HepG2 (cell line): Measurements from ENCODE around the gene TMEM114. TPM values are rescaled to one million over a fixed set of nuclear protein-coding genes. Genes with fewer than 3 reads are reported as not detected.

Source experiments
- ARHGAP35 ChIP-seq: sonication (generic); formaldehyde crosslinking; IDR thresholded peaks from 2 replicates; pipeline ENCODE4 v1.9.0; 2022; ENCODE audit warnings: mild to moderate bottlenecking, inconsistent platforms, moderate library complexity, missing genetic modification reagents, borderline replicate concordance
- CBX1 ChIP-seq: IDR thresholded peaks from one replicate; pipeline ENCODE4 v1.6.1; 2016; ENCODE audit warnings: antibody characterized with exemption, low read depth
- CHCHD3 ChIP-seq: sonication (generic); formaldehyde crosslinking; IDR thresholded peaks from 2 replicates; pipeline ENCODE4 v1.8.0; 2022; ENCODE audit warnings: mild to moderate bottlenecking, missing genetic modification reagents, moderate library complexity
- KDM5A ChIP-seq: fragments of 200-600 bp; sonication (generic); IDR thresholded peaks from 2 replicates; pipeline ENCODE4 v1.7.0; 2018; ENCODE audit warnings: antibody characterized with exemption, mild to moderate bottlenecking, low read length, borderline replicate concordance
- POGZ ChIP-seq: sonication (generic); formaldehyde crosslinking; IDR thresholded peaks from 2 replicates; pipeline ENCODE4 v1.4.0; 2020; ENCODE audit warnings: mild to moderate bottlenecking, missing genetic modification reagents
- RAD21 ChIP-seq: fragments of 450-650 bp; formaldehyde crosslinking; IDR thresholded peaks from 2 replicates; pipeline ENCODE4 v1.5.0; 2020; ENCODE audit warnings: mild to moderate bottlenecking
- REPIN1 ChIP-seq: sonication (generic); formaldehyde crosslinking; IDR thresholded peaks from 2 replicates; pipeline ENCODE4 v1.8.0; 2022; ENCODE audit warnings: missing genetic modification reagents, low read depth, mild to moderate bottlenecking, borderline replicate concordance
- SPEN ChIP-seq: sonication (generic); formaldehyde crosslinking; IDR thresholded peaks from 2 replicates; pipeline ENCODE4 v1.5.1; 2020; ENCODE audit warnings: low read depth, mild to moderate bottlenecking, missing genetic modification reagents
- STAG1 ChIP-seq: sonication (generic); formaldehyde crosslinking; IDR thresholded peaks from 2 replicates; pipeline ENCODE4 v1.4.0; 2020; ENCODE audit warnings: missing genetic modification reagents
- WIZ ChIP-seq: sonication (generic); formaldehyde crosslinking; IDR thresholded peaks from 2 replicates; pipeline ENCODE4 v1.5.1; 2020; ENCODE audit warnings: mild to moderate bottlenecking, missing genetic modification reagents
- ZC3H13 ChIP-seq: sonication (generic); formaldehyde crosslinking; IDR thresholded peaks from 2 replicates; pipeline ENCODE4 v1.8.1; 2023; ENCODE audit warnings: mild to moderate bottlenecking, missing genetic modification reagents, moderate library complexity
- ZNF205 ChIP-seq: IDR thresholded peaks from 2 replicates; pipeline ENCODE4 v1.6.1; 2018; ENCODE audit warnings: missing biosample characterization, missing genetic modification reagents
- ZNF326 ChIP-seq: sonication (generic); formaldehyde crosslinking; IDR thresholded peaks from 2 replicates; pipeline ENCODE4 v1.4.0; 2020; ENCODE audit warnings: missing genetic modification reagents, borderline replicate concordance
- ZNF530 ChIP-seq: sonication (generic); formaldehyde crosslinking; IDR thresholded peaks from 2 replicates; pipeline ENCODE4 v1.5.0; 2020; ENCODE audit warnings: low read depth, mild to moderate bottlenecking, missing genetic modification reagents
- ZNF761 ChIP-seq: sonication (generic); formaldehyde crosslinking; conservative IDR thresholded peaks from 2 replicates; pipeline ENCODE4 v1.4.0; 2020; ENCODE audit warnings: mild to moderate bottlenecking, missing genetic modification reagents
- ZNF879 ChIP-seq: sonication (generic); formaldehyde crosslinking; IDR thresholded peaks from 2 replicates; pipeline ENCODE4 v1.8.1; 2023; ENCODE audit warnings: missing genetic modification reagents
- polyA plus RNA-seq, 8 experiments: library from polyadenylated mRNA; depleted of rRNA in 3 of 8; stranded (reverse) in 7 of 8; unstranded in 1 of 8; fragments of >200 nt; fragmentation: Illumina TruSeq in 4 of 8; extraction: Trizol in 4 of 8; gene quantifications; 2 replicates each; pipeline versions ENCODE4 v1.2.1 to v1.2.3, GENCODE V29; 2011 to 2016; ENCODE audit warnings: low read depth in 4 of 8, missing spikeins in 1 of 8, mixed read lengths in 1 of 8; ENCODE audit not compliant: insufficient read depth in 1 of 8
- total RNA-seq, 5 experiments: library from RNA; depleted of rRNA; stranded (reverse); fragments of >200 nt; fragmentation: Illumina TruSeq; extraction: Trizol; gene quantifications; 2 replicates each; pipeline ENCODE4 v1.2.3, GENCODE V29; 2016; ENCODE audit warnings: low read depth in 1 of 5
- TF ChIP-seq, protein P1 (sequence below): sonication (generic); formaldehyde crosslinking; IDR thresholded peaks from 2 replicates; pipeline ENCODE4 v1.4.0; 2020; ENCODE audit warnings: missing genetic modification reagents, borderline replicate concordance
- TF ChIP-seq, protein P2 (sequence below): sonication (generic); formaldehyde crosslinking; IDR thresholded peaks from 2 replicates; pipeline ENCODE4 v1.4.0; 2020; ENCODE audit warnings: missing genetic modification reagents
- TF ChIP-seq, protein P3 (sequence below): sonication (generic); formaldehyde crosslinking; IDR thresholded peaks from 2 replicates; pipeline ENCODE4 v1.9.0; 2022; ENCODE audit warnings: missing genetic modification reagents, mild to moderate bottlenecking, borderline replicate concordance
- TF ChIP-seq, protein P4 (sequence below): sonication (generic); formaldehyde crosslinking; IDR thresholded peaks from 2 replicates; pipeline ENCODE4 v1.8.0; 2022; ENCODE audit warnings: mild to moderate bottlenecking, missing genetic modification reagents, moderate library complexity

Gene TMEM114
- total and polyA plus RNA-seq, 2 of the 13 experiments (the other 11 are each of a cell fraction or from before 2014, with no cell fraction given) = not detected

DNA sequence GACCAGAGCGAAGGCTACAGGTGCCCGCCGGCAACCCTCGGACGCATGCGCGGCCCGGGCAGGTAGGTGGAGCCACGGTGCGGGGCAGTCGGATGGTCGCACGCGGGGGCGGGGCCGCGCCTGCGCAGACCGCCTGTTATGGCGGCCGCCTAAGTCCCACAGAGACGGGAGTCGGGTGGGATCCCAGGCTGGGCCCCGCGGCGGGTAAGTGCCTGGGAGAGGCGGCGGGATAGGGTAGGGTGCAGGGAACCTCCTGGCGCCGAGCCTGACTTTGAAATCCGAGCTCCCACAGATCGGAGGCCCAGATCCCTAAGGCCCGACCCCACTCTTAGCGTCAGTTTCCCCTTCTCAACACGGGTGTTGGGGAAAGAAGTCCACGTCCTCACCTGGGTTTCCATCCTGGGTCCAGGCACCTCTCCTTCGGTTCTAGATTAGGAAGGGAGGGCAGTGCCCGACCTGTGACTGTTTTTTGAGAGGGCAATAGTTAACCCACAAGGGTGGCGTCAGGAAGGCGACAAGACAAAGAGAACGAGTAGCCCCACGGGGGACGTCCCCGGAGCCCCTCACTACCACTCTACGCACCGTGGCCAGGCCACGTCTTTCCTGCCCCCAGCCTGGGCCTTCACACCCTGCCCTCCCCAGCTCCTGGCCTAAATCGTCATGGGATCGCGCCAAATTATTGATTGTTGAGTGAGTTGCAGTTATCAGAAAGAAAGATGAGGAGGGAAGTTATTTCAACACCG lies 31.4 kb upstream of the TMEM114 start, which contains the start of gene METTL22 (continued):
- TF ChIP-seq, protein P1, sequence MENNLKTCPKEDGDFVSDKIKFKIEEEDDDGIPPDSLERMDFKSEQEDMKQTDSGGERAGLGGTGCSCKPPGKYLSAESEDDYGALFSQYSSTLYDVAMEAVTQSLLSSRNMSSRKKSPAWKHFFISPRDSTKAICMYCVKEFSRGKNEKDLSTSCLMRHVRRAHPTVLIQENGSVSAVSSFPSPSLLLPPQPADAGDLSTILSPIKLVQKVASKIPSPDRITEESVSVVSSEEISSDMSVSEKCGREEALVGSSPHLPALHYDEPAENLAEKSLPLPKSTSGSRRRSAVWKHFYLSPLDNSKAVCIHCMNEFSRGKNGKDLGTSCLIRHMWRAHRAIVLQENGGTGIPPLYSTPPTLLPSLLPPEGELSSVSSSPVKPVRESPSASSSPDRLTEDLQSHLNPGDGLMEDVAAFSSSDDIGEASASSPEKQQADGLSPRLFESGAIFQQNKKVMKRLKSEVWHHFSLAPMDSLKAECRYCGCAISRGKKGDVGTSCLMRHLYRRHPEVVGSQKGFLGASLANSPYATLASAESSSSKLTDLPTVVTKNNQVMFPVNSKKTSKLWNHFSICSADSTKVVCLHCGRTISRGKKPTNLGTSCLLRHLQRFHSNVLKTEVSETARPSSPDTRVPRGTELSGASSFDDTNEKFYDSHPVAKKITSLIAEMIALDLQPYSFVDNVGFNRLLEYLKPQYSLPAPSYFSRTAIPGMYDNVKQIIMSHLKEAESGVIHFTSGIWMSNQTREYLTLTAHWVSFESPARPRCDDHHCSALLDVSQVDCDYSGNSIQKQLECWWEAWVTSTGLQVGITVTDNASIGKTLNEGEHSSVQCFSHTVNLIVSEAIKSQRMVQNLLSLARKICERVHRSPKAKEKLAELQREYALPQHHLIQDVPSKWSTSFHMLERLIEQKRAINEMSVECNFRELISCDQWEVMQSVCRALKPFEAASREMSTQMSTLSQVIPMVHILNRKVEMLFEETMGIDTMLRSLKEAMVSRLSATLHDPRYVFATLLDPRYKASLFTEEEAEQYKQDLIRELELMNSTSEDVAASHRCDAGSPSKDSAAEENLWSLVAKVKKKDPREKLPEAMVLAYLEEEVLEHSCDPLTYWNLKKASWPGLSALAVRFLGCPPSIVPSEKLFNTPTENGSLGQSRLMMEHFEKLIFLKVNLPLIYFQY (CRISPR knock-in tag) = 0 out of 2 replicates have a peak, but pooled peaks have one; percentile 69
- peak; percentile 39; the same call in 1 of the 2 replicates for TF ChIP-seq REPIN1
- 0 out of 2 replicates have a peak, but pooled peaks have one; percentile 19 for TF ChIP-seq CHCHD3 (CRISPR knock-in tag)
- peak; percentile 83 for TF ChIP-seq KDM5A
- peak; percentile 54; the same call in 1 of the 2 replicates for TF ChIP-seq ZNF326
- TF ChIP-seq STAG1 (CRISPR knock-in tag) = no peak
- no peak for TF ChIP-seq ZNF530 (CRISPR knock-in tag)
- peak; percentile 39; the same call in 1 of the 2 replicates for TF ChIP-seq RAD21
- TF ChIP-seq POGZ = peak; percentile 41; the same call in 1 of the 2 replicates
- TF ChIP-seq ZNF761 (CRISPR knock-in tag) = no peak
- TF ChIP-seq, protein P2, sequence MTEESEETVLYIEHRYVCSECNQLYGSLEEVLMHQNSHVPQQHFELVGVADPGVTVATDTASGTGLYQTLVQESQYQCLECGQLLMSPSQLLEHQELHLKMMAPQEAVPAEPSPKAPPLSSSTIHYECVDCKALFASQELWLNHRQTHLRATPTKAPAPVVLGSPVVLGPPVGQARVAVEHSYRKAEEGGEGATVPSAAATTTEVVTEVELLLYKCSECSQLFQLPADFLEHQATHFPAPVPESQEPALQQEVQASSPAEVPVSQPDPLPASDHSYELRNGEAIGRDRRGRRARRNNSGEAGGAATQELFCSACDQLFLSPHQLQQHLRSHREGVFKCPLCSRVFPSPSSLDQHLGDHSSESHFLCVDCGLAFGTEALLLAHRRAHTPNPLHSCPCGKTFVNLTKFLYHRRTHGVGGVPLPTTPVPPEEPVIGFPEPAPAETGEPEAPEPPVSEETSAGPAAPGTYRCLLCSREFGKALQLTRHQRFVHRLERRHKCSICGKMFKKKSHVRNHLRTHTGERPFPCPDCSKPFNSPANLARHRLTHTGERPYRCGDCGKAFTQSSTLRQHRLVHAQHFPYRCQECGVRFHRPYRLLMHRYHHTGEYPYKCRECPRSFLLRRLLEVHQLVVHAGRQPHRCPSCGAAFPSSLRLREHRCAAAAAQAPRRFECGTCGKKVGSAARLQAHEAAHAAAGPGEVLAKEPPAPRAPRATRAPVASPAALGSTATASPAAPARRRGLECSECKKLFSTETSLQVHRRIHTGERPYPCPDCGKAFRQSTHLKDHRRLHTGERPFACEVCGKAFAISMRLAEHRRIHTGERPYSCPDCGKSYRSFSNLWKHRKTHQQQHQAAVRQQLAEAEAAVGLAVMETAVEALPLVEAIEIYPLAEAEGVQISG (CRISPR knock-in tag) = peak; percentile 79
- no peak for TF ChIP-seq ZC3H13 (CRISPR knock-in tag)
- peak; percentile 83 for TF ChIP-seq CBX1
- peak; percentile 92 for TF ChIP-seq SPEN (CRISPR knock-in tag)
- TF ChIP-seq, protein P3, sequence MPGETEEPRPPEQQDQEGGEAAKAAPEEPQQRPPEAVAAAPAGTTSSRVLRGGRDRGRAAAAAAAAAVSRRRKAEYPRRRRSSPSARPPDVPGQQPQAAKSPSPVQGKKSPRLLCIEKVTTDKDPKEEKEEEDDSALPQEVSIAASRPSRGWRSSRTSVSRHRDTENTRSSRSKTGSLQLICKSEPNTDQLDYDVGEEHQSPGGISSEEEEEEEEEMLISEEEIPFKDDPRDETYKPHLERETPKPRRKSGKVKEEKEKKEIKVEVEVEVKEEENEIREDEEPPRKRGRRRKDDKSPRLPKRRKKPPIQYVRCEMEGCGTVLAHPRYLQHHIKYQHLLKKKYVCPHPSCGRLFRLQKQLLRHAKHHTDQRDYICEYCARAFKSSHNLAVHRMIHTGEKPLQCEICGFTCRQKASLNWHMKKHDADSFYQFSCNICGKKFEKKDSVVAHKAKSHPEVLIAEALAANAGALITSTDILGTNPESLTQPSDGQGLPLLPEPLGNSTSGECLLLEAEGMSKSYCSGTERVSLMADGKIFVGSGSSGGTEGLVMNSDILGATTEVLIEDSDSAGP = peak; percentile 71; the same call in 1 of the 2 replicates
- TF ChIP-seq ARHGAP35 = peak; percentile 95
- peak; percentile 95 for TF ChIP-seq WIZ (CRISPR knock-in tag)
- TF ChIP-seq ZNF879 (CRISPR knock-in tag) = peak; percentile 92
- TF ChIP-seq ZNF205 (CRISPR knock-in tag) = peak; percentile 68; the same call in 1 of the 2 replicates
- TF ChIP-seq, protein P4, sequence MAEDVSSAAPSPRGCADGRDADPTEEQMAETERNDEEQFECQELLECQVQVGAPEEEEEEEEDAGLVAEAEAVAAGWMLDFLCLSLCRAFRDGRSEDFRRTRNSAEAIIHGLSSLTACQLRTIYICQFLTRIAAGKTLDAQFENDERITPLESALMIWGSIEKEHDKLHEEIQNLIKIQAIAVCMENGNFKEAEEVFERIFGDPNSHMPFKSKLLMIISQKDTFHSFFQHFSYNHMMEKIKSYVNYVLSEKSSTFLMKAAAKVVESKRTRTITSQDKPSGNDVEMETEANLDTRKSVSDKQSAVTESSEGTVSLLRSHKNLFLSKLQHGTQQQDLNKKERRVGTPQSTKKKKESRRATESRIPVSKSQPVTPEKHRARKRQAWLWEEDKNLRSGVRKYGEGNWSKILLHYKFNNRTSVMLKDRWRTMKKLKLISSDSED (CRISPR knock-in tag) = no peak
